HUES48 (cell line): ENCODE measurements around the gene SMIM14.
"Not testable (repeated sequence)": the region's sequence is repeated elsewhere in the genome, so short reads cannot be mapped to it uniquely, and the experiment has no call there.

ENCODE experiments used
- H3K27ac ChIP-seq: one replicate; pipeline ENCODE4 v1.7.0; 2013; ENCODE audit warnings: low read depth, low read length, inconsistent platforms
- H3K27me3 ChIP-seq: 2 replicates; pipeline ENCODE4 v1.6.1; 2013; ENCODE audit warnings: mild to moderate bottlenecking, low read length; ENCODE audit not compliant: control insufficient read depth, insufficient read depth
- H3K36me3 ChIP-seq: 2 replicates; pipeline ENCODE4 v1.6.1; 2013; ENCODE audit warnings: low read length; ENCODE audit not compliant: control insufficient read depth, insufficient read depth
- H3K4me1 ChIP-seq: 2 replicates; pipeline ENCODE4 v1.6.1; 2013; ENCODE audit warnings: mild to moderate bottlenecking, low read length; ENCODE audit not compliant: control insufficient read depth, insufficient read depth
- H3K4me3 ChIP-seq: 2 replicates; pipeline ENCODE4 v1.5.1; 2013; ENCODE audit warnings: mild to moderate bottlenecking, low read depth, low read length
- H3K9ac ChIP-seq: 2 replicates; pipeline ENCODE4 v1.6.1; 2013; ENCODE audit warnings: mild to moderate bottlenecking, low read depth, low read length, moderate library complexity
- H3K9me3 ChIP-seq: 2 replicates; pipeline ENCODE4 v1.6.1; 2013; ENCODE audit warnings: low read length; ENCODE audit not compliant: control insufficient read depth, insufficient read depth

SMIM14 gene

GRCh38 chr4:39559626-39560025 lies 79.0 kb downstream of the SMIM14 start:
- no peak overlapping the region for H3K27ac ChIP-seq
- no peaks in the 10 kb centered on the region for H3K9me3 ChIP-seq
- peaks cover 4% of the 10 kb centered on the region; the same call in 1 of the 2 replicates for H3K4me1 ChIP-seq
- H3K4me3 ChIP-seq, result no peak overlapping the region
- peaks cover 6% of the 10 kb centered on the region; the same call in 1 of the 2 replicates for H3K36me3 ChIP-seq
- H3K27me3 ChIP-seq, result no peaks in the 10 kb centered on the region
- H3K9ac ChIP-seq, result no peak overlapping the region

- Histone ChIP-seq H3K9me3 (no peaks in the 10 kb centered on the region), H3K36me3 (peaks cover 6% of the 10 kb centered on the region; the same call in 1 of the 2 replicates), H3K27ac (no peak overlapping the region), H3K9ac (no peak overlapping the region), H3K27me3 (no peaks in the 10 kb centered on the region), H3K4me3 (no peak overlapping the region), H3K4me1 (no peaks in the 10 kb centered on the region)
Observed at GRCh38 chr4:39555472-39555871, 83.2 kb downstream of the SMIM14 start.

GRCh38 chr4:39548425-39549067 lies 90.1 kb downstream of the SMIM14 start:
- Histone ChIP-seq H3K9me3 (no peaks in the 10 kb centered on the region), H3K27ac (no peak overlapping the region), H3K4me1 (peaks cover 7% of the 10 kb centered on the region; the same call in 1 of the 2 replicates), H3K4me3 (no peak overlapping the region), H3K9ac (no peak overlapping the region), H3K27me3 (no peaks in the 10 kb centered on the region), H3K36me3 (peaks cover 4% of the 10 kb centered on the region; the same call in 1 of the 2 replicates)

- H3K27ac ChIP-seq, result no peak overlapping the region
- H3K4me3 ChIP-seq, result no peak overlapping the region
- H3K4me1 ChIP-seq, result peaks cover 16% of the 10 kb centered on the region; the same call in 1 of the 2 replicates
- no peak overlapping the region for H3K9ac ChIP-seq
- H3K27me3 ChIP-seq, result no peaks in the 10 kb centered on the region
- H3K36me3 ChIP-seq, result no peaks in the 10 kb centered on the region
- H3K9me3 ChIP-seq, result no peaks in the 10 kb centered on the region
Observed at GRCh38 chr4:39544580-39545315, 93.9 kb downstream of the SMIM14 start.

- H3K9me3 ChIP-seq, H3K27ac ChIP-seq, H3K4me3 ChIP-seq, H3K9ac ChIP-seq, H3K36me3 ChIP-seq, H3K27me3 ChIP-seq: not testable (repeated sequence)
- H3K4me1 ChIP-seq, result peaks cover 16% of the 10 kb centered on the region; the same call in 1 of the 2 replicates
Observed at GRCh38 chr4:39544080-39544479, 94.6 kb downstream of the SMIM14 start.

GRCh38 chr4:39543034-39543433 lies 95.6 kb downstream of the SMIM14 start:
- Histone ChIP-seq H3K36me3 (no peaks in the 10 kb centered on the region), H3K27ac (no peak overlapping the region), H3K27me3 (no peaks in the 10 kb centered on the region), H3K9me3 (no peaks in the 10 kb centered on the region), H3K4me1 (peaks cover 16% of the 10 kb centered on the region; the same call in 1 of the 2 replicates), H3K4me3 (no peak overlapping the region), H3K9ac (no peak overlapping the region)

- Histone ChIP-seq H3K27me3 (no peaks in the 10 kb centered on the region), H3K9ac (no peak overlapping the region), H3K9me3 (no peaks in the 10 kb centered on the region), H3K4me1 (peaks cover 16% of the 10 kb centered on the region; the same call in 1 of the 2 replicates), H3K36me3 (no peaks in the 10 kb centered on the region), H3K4me3 (no peak overlapping the region), H3K27ac (no peak overlapping the region)
Observed at GRCh38 chr4:39542611-39543012, 96.1 kb downstream of the SMIM14 start.

- no peaks in the 10 kb centered on the region for H3K27me3 ChIP-seq
- H3K36me3 ChIP-seq, result no peaks in the 10 kb centered on the region
- H3K27ac ChIP-seq, result no peak overlapping the region
- H3K4me1 ChIP-seq, result peaks cover 16% of the 10 kb centered on the region; the same call in 1 of the 2 replicates
- H3K9me3 ChIP-seq, result no peaks in the 10 kb centered on the region
- H3K4me3 ChIP-seq, result no peak overlapping the region
- H3K9ac ChIP-seq, result no peak overlapping the region
Observed at GRCh38 chr4:39541987-39542610, 96.6 kb downstream of the SMIM14 start.

GRCh38 chr4:39539089-39539611 lies 99.5 kb downstream of the SMIM14 start:
- Histone ChIP-seq H3K27me3 (no peaks in the 10 kb centered on the region), H3K9me3 (no peaks in the 10 kb centered on the region), H3K27ac (no peak overlapping the region), H3K4me3 (no peak overlapping the region), H3K36me3 (peaks cover 15% of the 10 kb centered on the region; the same call in 1 of the 2 replicates), H3K4me1 (0 out of 2 replicates have a peak, but pooled peaks cover 9% of the 10 kb centered on the region), H3K9ac (no peak overlapping the region)

- H3K27me3 ChIP-seq, result no peaks in the 10 kb centered on the region
- peaks cover 37% of the 10 kb centered on the region for H3K9me3 ChIP-seq
- no peak overlapping the region for H3K4me3 ChIP-seq
- no peak overlapping the region for H3K27ac ChIP-seq
- no peak overlapping the region for H3K9ac ChIP-seq
- peaks cover 46% of the 10 kb centered on the region for H3K36me3 ChIP-seq
- no peaks in the 10 kb centered on the region for H3K4me1 ChIP-seq
Observed at GRCh38 chr4:39533541-39533940, 105.1 kb downstream of the SMIM14 start.
